ENCODE results near the gene PLEKHN1.

The PLEKHN1 gene

DNA sequence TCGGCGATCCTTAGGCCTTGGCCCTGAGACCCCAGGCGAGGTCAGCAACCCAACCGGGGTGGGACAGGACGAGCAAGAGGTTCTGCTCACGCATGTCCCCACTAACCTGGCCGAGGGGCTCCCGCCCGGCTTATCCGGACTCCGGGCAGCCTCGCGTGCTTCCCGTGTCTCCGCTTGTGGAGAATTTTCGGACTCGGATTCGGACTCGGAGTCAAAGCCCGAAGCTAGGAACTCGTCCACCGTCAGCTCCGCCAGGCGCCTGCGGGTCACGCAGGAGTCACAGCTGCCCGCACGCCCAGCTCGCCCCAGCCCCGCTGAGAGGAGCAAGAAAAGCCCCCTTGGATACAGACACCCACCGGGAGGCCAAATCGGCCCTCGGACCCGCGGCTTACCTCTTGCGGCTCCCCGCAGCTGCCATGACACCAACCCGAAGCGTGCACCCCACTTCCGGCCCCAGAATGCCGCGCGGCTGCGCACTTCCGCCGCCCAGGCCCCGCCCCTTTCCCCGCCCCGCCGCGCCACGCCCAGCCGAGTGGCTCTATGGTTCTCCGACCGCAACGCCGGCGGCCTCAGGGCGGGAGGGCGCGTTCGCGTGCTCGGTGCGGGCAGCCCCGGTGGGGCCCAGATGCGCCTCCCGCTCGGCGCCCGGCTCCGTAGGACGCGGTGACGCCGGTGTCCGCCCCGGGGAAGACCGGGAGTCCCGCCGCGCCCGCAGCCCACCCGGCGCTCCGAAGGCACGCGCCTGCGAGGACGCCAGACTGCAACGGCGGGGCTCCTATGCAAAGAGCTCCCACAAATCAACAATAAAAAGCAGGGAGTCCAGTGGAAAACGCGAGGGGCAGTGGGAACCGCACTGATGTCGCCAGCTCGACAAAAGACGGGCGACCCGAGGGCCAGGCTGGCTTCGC, 7.2 kb upstream of the PLEKHN1 start, which contains the start of gene NOC2L:
Gene NOC2L (minus strand): TSS at position 434 of the 908 bp plus-strand sequence. CDS start 16 bp downstream, at position 418.
- H3K36me3 Mint-ChIP-seq (ENCODE audit: low read depth): peaks cover 73% of the 10 kb centered on the region
- H3K27me3 Mint-ChIP-seq: peaks cover 21% of the 10 kb centered on the region
- H3K27ac Mint-ChIP-seq: peak within 1 kb of the TSS; percentile 85
- H3K4me3 Mint-ChIP-seq: peak within 1 kb of the TSS; percentile 94
- H3K9me3 Mint-ChIP-seq: no peaks in the 10 kb centered on the region
- peaks cover 55% of the 10 kb centered on the region for H3K4me1 Mint-ChIP-seq (ENCODE audit: low read depth)
- intact Hi-C loops (cut with micrococcal nuclease): loop anchor here (5.0 kb wide), 1 partner anchor 52 kb away; no protein-coding TSS in a partner anchor

DNA sequence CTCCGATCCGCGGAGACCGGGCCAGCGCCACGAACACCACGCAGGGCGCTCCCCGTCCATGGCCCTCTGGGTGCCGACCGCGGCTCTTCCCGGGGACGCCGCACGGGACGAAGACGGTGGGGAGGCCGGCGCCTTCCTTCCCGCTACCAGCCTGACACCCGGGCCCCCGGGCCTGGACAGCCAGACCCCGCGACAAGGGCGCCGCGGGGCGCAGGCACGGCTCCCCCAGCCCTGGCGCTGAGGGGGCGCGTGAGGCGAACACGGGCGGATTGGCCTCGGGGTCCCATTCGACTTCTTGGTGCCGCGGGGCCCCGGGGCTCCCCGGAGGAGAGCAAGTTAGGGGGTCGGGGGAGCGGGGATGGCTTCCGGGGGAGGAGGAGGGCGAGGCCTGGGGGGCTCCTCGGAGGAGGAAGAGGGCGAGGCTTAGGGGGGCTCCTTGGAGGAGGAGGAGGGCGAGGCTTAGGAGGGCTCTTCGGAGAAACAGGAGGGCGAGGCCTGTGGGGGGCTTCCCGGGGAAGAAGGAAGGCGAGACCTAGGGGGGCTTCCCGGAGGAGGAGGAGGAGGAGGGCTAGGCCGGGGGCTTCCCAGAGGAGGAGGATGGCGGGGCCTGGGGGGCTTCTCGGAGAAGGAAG, 6.4 kb upstream of the PLEKHN1 start:
- Mint-ChIP-seq H3K4me3 (peak overlapping the region; percentile 94), H3K27ac (peak overlapping the region; percentile 85), H3K4me1 (ENCODE audit: low read depth) (peaks cover 53% of the 10 kb centered on the region), H3K27me3 (peaks cover 21% of the 10 kb centered on the region), H3K9me3 (no peaks in the 10 kb centered on the region), H3K36me3 (ENCODE audit: low read depth) (peaks cover 69% of the 10 kb centered on the region)
- intact Hi-C loops (cut with micrococcal nuclease): loop anchor here (5.0 kb wide), 1 partner anchor 53 kb away; no protein-coding TSS in a partner anchor

DNA sequence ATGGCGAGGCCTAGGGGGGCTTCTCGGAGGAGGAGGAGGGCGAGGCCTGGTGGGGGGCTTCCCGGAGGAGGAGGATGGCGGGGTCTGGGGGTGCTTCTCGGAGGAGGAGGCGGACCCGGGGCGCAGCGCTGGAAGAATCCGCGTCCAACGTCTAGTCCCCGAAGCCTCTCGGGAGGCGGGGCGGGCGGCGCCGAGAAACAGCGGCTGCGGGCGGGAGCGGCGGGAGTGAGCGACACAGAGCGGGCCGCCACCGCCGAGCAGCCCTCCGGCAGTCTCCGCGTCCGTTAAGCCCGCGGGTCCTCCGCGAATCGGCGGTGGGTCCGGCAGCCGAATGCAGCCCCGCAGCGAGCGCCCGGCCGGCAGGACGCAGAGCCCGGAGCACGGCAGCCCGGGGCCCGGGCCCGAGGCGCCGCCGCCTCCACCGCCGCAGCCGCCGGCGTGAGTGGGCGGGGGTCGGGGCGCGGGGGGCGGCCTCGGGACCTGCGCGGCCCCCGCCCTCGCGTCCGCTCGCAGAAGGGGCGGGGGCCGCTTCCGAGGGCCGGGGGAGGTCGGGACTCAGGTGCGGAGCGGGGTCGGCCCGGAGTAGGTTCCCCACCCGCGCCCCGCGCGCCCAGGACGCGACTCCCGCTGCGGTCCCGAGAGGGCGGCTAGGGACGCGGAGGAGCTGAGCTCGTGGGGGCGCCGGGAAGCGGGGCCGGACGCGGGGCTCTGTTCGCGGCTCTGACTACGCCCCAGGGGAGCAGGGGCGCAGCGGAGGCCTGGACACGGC, 5.7 kb upstream of the PLEKHN1 start, which contains the start of gene KLHL17:
Gene KLHL17 (plus strand): TSS at position 222 of the 769 bp plus-strand sequence. CDS start 110 bp downstream, at position 332.
- Mint-ChIP-seq H3K9me3 (no peaks in the 10 kb centered on the region), H3K27ac (peak within 1 kb of the TSS; percentile 85), H3K27me3 (peaks cover 27% of the 10 kb centered on the region), H3K4me1 (ENCODE audit: low read depth) (peaks cover 53% of the 10 kb centered on the region), H3K4me3 (peak within 1 kb of the TSS; percentile 94), H3K36me3 (ENCODE audit: low read depth) (peaks cover 69% of the 10 kb centered on the region)
- intact Hi-C loops (cut with micrococcal nuclease): no loop called here

DNA sequence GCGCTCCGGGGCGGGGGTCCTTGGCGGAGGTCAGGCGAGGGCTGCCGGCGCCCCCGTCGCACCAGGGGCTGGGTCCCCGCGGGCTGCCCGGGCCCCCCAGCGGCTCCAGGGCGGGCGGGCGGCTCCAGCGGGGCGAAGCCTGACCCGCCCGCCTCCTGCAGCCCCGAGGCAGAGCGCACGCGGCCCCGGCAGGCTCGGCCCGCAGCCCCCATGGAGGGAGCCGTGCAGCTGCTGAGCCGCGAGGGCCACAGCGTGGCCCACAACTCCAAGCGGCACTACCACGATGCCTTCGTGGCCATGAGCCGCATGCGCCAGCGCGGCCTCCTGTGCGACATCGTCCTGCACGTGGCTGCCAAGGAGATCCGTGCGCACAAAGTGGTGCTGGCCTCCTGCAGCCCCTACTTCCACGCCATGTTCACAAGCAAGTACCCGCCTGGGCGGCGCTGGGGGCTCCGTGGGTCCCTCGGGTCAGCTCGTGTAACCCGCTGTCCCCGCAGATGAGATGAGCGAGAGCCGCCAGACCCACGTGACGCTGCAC, 5.1 kb upstream of the PLEKHN1 start:
- intact Hi-C loops (cut with micrococcal nuclease): no loop called here
- Mint-ChIP-seq H3K4me1 (ENCODE audit: low read depth) (peaks cover 53% of the 10 kb centered on the region), H3K27me3 (peaks cover 29% of the 10 kb centered on the region), H3K9me3 (no peaks in the 10 kb centered on the region), H3K4me3 (peak overlapping the region; percentile 64), H3K27ac (no peak overlapping the region), H3K36me3 (ENCODE audit: low read depth) (peaks cover 65% of the 10 kb centered on the region)

DNA sequence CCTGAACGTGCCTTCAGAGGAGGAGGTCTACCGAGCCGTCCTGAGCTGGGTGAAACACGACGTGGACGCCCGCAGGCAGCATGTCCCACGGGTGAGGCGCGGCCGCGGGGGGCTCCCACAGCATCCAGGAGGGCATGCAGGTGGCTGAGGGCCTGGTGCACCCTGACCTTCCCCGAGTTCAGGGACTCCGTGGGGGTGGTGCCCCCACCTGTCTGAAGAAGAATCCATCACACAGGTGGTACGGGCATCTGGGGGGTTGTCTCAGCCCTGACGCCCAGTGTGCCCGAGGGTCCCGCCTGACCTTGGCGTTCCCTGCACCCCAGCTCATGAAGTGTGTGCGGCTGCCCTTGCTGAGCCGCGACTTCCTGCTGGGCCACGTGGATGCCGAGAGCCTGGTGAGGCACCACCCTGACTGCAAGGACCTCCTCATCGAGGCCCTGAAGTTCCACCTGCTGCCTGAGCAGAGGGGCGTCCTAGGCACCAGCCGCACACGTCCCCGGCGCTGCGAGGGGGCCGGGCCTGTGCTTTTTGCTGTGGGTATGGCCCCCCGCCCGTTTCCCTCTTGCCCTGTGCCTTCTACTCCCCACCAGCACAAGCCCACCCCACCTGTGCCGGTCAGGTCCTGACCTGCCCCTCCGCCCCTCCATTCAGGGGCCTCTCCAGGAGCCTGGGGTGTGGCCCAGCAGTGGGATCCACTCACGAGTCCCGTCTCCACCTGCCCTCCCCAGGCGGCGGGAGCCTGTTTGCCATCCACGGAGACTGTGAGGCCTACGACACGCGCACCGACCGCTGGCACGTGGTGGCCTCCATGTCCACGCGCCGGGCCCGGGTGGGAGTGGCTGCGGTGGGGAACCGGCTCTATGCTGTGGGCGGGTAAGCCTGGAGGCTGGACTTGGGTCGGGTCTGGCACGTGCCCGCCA, 3.6 kb upstream of the PLEKHN1 start:
- Mint-ChIP-seq H3K27me3 (peaks cover 35% of the 10 kb centered on the region), H3K9me3 (no peaks in the 10 kb centered on the region), H3K36me3 (ENCODE audit: low read depth) (peaks cover 50% of the 10 kb centered on the region), H3K4me1 (ENCODE audit: low read depth) (peaks cover 47% of the 10 kb centered on the region), H3K27ac (no peak overlapping the region), H3K4me3 (peak overlapping the region; percentile 40)
- intact Hi-C loops (cut with micrococcal nuclease): no loop called here

DNA sequence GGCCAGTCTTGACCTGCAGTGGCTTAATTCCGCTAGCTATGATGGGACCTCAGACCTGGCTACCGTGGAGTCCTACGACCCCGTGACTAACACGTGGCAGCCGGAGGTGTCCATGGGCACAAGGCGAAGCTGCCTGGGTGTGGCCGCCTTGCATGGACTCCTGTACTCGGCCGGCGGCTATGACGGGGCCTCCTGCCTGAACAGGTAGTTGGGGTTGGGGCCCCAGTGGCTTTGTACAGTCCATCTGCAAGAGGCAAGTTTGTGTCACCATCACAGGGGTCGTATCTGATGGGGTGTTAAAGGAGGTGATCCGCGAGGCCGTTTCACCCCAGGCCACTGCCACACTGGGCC, 3.0 kb upstream of the PLEKHN1 start:
- Mint-ChIP-seq H3K36me3 (ENCODE audit: low read depth) (peaks cover 46% of the 10 kb centered on the region), H3K4me1 (ENCODE audit: low read depth) (peaks cover 41% of the 10 kb centered on the region), H3K27me3 (peaks cover 41% of the 10 kb centered on the region), H3K9me3 (no peaks in the 10 kb centered on the region), H3K27ac (no peak overlapping the region), H3K4me3 (no peak overlapping the region)
- intact Hi-C loops (cut with micrococcal nuclease): no loop called here

DNA sequence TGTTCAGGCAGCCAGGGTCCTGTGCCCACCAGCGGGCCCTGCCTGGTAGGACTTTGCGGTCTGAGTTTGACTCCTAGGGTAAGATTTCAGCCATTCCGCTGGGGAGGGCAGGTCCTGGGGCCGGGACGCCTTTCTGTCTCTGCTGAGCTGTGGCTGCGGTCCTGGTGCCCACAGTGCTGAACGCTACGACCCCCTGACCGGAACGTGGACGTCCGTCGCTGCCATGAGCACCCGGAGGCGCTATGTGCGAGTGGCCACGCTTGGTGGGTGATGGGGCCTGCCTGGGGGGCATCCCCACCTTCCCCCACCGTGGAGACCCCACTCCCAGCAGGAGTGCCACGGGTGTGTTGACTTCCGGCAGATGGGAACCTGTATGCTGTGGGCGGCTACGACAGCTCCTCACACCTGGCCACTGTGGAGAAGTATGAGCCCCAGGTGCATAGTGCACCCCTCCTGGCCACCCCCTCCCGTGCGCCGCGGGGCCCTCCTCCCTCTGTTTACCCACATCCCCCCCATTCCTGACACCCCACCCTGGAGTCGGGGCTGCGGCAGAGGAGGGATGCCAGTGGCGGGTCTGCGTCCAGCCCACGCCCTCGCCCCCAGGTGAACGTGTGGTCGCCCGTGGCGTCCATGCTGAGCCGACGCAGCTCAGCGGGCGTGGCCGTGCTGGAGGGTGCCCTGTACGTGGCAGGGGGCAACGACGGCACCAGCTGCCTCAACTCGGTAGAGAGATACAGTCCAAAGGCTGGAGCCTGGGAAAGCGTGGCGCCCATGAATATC, 2.3 kb upstream of the PLEKHN1 start:
- Mint-ChIP-seq H3K4me3 (no peak overlapping the region), H3K27me3 (peaks cover 47% of the 10 kb centered on the region), H3K36me3 (ENCODE audit: low read depth) (peaks cover 40% of the 10 kb centered on the region), H3K4me1 (ENCODE audit: low read depth) (peaks cover 36% of the 10 kb centered on the region), H3K27ac (no peak overlapping the region), H3K9me3 (no peaks in the 10 kb centered on the region)
- intact Hi-C loops (cut with micrococcal nuclease): no loop called here

DNA sequence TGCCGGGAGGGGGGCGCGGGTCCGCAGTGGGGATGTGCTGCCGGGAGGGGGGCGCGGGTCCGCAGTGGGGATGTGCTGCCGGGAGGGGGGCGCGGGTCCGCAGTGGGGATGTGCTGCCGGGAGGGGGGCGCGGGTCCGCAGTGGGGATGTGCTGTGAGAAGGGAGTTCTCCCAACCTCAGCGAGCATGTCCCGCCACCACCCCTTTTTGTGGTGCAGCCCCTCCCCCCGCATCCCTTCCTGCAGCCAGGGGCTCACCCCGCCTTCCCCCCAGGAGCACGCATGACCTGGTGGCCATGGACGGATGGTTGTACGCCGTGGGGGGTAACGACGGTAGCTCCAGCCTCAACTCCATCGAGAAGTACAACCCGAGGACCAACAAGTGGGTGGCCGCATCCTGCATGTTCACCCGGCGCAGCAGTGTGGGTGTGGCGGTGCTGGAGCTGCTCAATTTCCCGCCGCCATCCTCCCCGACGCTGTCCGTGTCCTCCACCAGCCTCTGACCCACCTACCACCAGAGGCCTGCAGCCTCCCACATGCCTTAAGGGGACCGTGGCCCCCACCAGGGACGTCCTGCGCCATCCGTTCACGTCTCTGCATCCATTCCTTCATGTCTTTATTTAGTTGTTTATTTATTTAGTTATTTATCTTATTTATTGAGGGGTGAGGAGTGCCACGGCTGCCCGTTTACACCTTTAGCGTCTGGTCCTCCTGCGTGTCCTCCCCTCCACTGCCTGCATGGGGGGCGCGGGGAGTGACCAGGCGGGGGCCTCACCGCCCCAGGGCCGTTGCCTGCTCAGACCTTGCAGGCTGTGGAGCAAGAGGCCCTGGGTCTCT, 1.4 kb upstream of the PLEKHN1 start:
- Mint-ChIP-seq H3K4me3 (no peak overlapping the region), H3K27me3 (peaks cover 48% of the 10 kb centered on the region), H3K9me3 (no peaks in the 10 kb centered on the region), H3K4me1 (ENCODE audit: low read depth) (peaks cover 36% of the 10 kb centered on the region), H3K27ac (no peak overlapping the region), H3K36me3 (ENCODE audit: low read depth) (peaks cover 37% of the 10 kb centered on the region)
- intact Hi-C loops (cut with micrococcal nuclease): no loop called here

DNA sequence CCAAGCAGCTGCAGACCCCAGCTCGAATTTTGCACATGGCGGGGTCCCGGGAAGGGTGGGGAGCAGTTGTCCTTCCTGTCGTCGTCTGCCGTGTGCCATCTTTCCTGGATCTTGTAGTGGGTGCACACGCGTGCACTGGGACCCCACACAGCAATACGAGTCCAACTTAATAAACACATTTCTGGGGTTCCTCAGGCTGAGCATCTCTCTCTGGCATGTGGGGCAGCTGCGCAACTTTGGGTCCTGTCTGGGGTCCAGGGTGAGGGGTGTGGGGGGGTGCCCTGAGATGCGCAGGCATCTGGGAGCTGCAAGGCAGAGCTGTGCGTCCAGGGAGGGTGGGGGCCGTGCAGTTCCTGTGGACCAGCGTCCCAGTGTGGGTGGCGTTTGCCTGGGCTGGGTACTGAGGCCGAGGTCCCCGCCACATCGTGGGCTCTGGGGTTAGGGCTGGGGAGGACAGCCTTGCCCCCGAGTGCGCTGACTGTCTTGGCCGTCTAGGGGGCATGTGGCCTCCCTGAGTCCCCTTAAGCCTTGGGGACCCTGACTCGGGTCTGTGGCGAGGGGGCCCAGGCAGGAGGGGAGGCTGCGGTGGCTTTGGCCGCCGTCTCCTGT, 652 bp upstream of the PLEKHN1 start:
- H3K27ac Mint-ChIP-seq: no peak overlapping the region
- H3K27me3 Mint-ChIP-seq: peaks cover 49% of the 10 kb centered on the region
- peak overlapping the region; percentile 42 for H3K4me3 Mint-ChIP-seq
- H3K36me3 Mint-ChIP-seq (ENCODE audit: low read depth): peaks cover 37% of the 10 kb centered on the region
- peaks cover 36% of the 10 kb centered on the region for H3K4me1 Mint-ChIP-seq (ENCODE audit: low read depth)
- no peaks in the 10 kb centered on the region for H3K9me3 Mint-ChIP-seq
- intact Hi-C loops (cut with micrococcal nuclease): no loop called here

DNA sequence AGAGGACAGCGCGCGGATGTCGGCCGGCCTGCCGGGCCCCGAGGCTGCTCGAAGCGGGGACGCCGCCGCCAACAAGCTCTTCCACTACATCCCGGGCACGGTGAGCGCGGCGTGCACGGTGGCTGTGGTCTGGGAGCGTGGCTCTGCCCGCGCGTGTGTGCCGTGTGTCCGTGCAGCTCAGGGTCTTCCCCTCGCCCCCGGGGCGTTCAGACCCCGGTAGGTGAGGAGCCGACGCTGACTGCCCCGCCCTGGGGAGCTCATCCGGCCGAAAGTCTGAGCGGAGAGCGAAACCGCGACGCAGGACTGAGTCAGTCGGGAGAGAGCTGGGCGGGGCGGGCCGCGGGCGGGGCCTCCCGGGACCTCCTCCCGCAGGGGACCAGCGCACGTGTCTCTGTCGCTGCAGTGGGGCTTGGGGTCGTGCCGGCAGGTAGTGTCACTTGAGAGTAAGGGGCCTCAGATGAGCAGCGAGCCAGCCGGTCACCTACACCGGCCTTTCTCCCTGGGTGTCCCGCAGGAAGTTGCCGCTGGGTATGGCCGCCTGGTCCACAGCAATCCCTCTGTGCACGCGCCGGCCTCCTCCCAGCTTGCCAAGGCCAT, 520 bp downstream of the PLEKHN1 start:
- H3K4me3 Mint-ChIP-seq: peak overlapping the region; percentile 88
- peaks cover 31% of the 10 kb centered on the region for H3K4me1 Mint-ChIP-seq (ENCODE audit: low read depth)
- peaks cover 53% of the 10 kb centered on the region for H3K27me3 Mint-ChIP-seq
- peaks cover 36% of the 10 kb centered on the region for H3K36me3 Mint-ChIP-seq (ENCODE audit: low read depth)
- H3K27ac Mint-ChIP-seq: peak overlapping the region; percentile 37
- intact Hi-C loops (cut with micrococcal nuclease): no loop called here
- H3K9me3 Mint-ChIP-seq: no peaks in the 10 kb centered on the region

Measured in dendritic cell treated with granulocyte-macrophage colony-stimulating factor and Interleukin-4, amounts not matched to agents 40 ng/mL and 50 ng/mL, for 4 days (primary cell).